Ishikawa (cell line): ENCODE data around the gene NAT16.

Experiments used
- CEBPB ChIP-seq: IDR thresholded peaks from 2 replicates; pipeline ENCODE4 v1.6.1; 2012
- EGR1 ChIP-seq: IDR thresholded peaks from 2 replicates; pipeline ENCODE4 v1.6.1; 2012
- EP300 ChIP-seq: IDR thresholded peaks from 2 replicates; pipeline ENCODE4 v1.6.1; 2012; ENCODE audit warnings: borderline replicate concordance
- RAD21 ChIP-seq: IDR thresholded peaks from 2 replicates; pipeline ENCODE4 v1.6.1; 2012; ENCODE audit warnings: low read depth
- TAF1 ChIP-seq: IDR thresholded peaks from 2 replicates; pipeline ENCODE4 v1.6.1; 2012; ENCODE audit warnings: low read depth, mild to moderate bottlenecking
- YY1 ChIP-seq: IDR thresholded peaks from 2 replicates; pipeline ENCODE4 v1.6.1; 2012; ENCODE audit warnings: low read depth
- ZBTB7A ChIP-seq: IDR thresholded peaks from 2 replicates; pipeline ENCODE4 v1.6.1; 2012; ENCODE audit warnings: low read depth
- TF ChIP-seq, protein P1 (sequence below): IDR thresholded peaks from 2 replicates; pipeline ENCODE4 v1.6.1; 2012
- TF ChIP-seq, protein P2 (sequence below): IDR thresholded peaks from 2 replicates; pipeline ENCODE4 v1.6.1; 2012; ENCODE audit warnings: low read depth, mild to moderate bottlenecking

- TF ChIP-seq YY1 (peak; percentile 98), TAF1 (peak; percentile 39), EP300 (no peak; the same call in 1 of the 2 replicates), ZBTB7A (peak; percentile 73), CEBPB (no peak), RAD21 (no peak; the same call in 1 of the 2 replicates), EGR1 (peak; percentile 77)
- TF ChIP-seq, protein P1, sequence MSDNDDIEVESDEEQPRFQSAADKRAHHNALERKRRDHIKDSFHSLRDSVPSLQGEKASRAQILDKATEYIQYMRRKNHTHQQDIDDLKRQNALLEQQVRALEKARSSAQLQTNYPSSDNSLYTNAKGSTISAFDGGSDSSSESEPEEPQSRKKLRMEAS: peak; percentile 63; the same call in 1 of the 2 replicates
- TF ChIP-seq, protein P2, sequence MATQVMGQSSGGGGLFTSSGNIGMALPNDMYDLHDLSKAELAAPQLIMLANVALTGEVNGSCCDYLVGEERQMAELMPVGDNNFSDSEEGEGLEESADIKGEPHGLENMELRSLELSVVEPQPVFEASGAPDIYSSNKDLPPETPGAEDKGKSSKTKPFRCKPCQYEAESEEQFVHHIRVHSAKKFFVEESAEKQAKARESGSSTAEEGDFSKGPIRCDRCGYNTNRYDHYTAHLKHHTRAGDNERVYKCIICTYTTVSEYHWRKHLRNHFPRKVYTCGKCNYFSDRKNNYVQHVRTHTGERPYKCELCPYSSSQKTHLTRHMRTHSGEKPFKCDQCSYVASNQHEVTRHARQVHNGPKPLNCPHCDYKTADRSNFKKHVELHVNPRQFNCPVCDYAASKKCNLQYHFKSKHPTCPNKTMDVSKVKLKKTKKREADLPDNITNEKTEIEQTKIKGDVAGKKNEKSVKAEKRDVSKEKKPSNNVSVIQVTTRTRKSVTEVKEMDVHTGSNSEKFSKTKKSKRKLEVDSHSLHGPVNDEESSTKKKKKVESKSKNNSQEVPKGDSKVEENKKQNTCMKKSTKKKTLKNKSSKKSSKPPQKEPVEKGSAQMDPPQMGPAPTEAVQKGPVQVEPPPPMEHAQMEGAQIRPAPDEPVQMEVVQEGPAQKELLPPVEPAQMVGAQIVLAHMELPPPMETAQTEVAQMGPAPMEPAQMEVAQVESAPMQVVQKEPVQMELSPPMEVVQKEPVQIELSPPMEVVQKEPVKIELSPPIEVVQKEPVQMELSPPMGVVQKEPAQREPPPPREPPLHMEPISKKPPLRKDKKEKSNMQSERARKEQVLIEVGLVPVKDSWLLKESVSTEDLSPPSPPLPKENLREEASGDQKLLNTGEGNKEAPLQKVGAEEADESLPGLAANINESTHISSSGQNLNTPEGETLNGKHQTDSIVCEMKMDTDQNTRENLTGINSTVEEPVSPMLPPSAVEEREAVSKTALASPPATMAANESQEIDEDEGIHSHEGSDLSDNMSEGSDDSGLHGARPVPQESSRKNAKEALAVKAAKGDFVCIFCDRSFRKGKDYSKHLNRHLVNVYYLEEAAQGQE: no peak
These were observed 37.5 kb upstream of the NAT16 start, which contains the start of the genes PLOD3 and ZNHIT1 for GRCh38 chr7:101217388-101218235.
